HL-60 (cell line): ENCODE results near the gene STAC2.
A peak's percentile ranks its signal among the peaks of the same experiment; 100 is the strongest.

Source experiments
- DNase-seq, 2 experiments: peaks; one replicate each; pipeline ENCODE4 v3.0.0-alpha.2; 2010 to 2020; ENCODE audit warnings: low read depth in 1 of 2, low spot score in 1 of 2
- H3K27ac ChIP-seq: fragments of 250-450 bp; sonication (Bioruptor Pico); replicated peaks from 2 replicates; pipeline ENCODE4 v1.5.1; 2020; ENCODE audit warnings: mild to moderate bottlenecking, moderate library complexity
- H3K27me3 ChIP-seq: fragments of 250-450 bp; sonication (Bioruptor Pico); 2 replicates; pipeline ENCODE4 v1.5.1; 2021; ENCODE audit warnings: mild to moderate bottlenecking, moderate library complexity; ENCODE audit not compliant: insufficient read depth, poor library complexity, severe bottlenecking
- H3K4me3 ChIP-seq: replicated peaks from 2 replicates; pipeline ENCODE4 v1.5.1; 2011; ENCODE audit warnings: mild to moderate bottlenecking, control low read depth, low read length; ENCODE audit not compliant: insufficient read depth
- CTCF ChIP-seq: IDR thresholded peaks from one replicate; pipeline ENCODE4 v1.5.1; 2011; ENCODE audit warnings: low read length, control low read depth, inconsistent platforms; ENCODE audit not compliant: insufficient read depth
- GABPA ChIP-seq: IDR thresholded peaks from 2 replicates; pipeline ENCODE4 v1.6.1; 2012; ENCODE audit warnings: low read depth
- POLR2AphosphoS5 ChIP-seq: IDR thresholded peaks from 2 replicates; pipeline ENCODE4 v1.6.1; 2012; ENCODE audit warnings: low read depth
- REST ChIP-seq: IDR thresholded peaks from 2 replicates; pipeline ENCODE4 v1.6.1; 2012; ENCODE audit warnings: low read depth; ENCODE audit not compliant: insufficient replicate concordance
- SPI1 ChIP-seq: IDR thresholded peaks from 2 replicates; pipeline ENCODE4 v1.6.1; 2012; ENCODE audit warnings: low read depth, mild to moderate bottlenecking, borderline replicate concordance

STAC2 gene

GRCh38 chr17:39231591-39232551 is 6.1 kb upstream of the STAC2 start:
- no peak overlapping the region for H3K27ac ChIP-seq
- DNase-seq: peak in 1 of 2 experiments; percentile 57
- H3K27me3 ChIP-seq: no peaks in the 10 kb centered on the region
- H3K4me3 ChIP-seq: no peak overlapping the region
- no peak for TF ChIP-seq SPI1
- TF ChIP-seq CTCF: peak; percentile 73
- no peak for TF ChIP-seq POLR2AphosphoS5
- TF ChIP-seq REST: no peak
- TF ChIP-seq GABPA: no peak

- no peak for DNase-seq
- Histone ChIP-seq H3K4me3 (no peak overlapping the region), H3K27ac (no peak overlapping the region), H3K27me3 (peaks cover 6% of the 10 kb centered on the region)
- TF ChIP-seq REST (no peak), GABPA (no peak), SPI1 (no peak), CTCF (no peak), POLR2AphosphoS5 (no peak)
Observed at GRCh38 chr17:39231091-39231561, 5.4 kb upstream of the STAC2 start.

GRCh38 chr17:39230361-39230760 is 4.6 kb upstream of the STAC2 start:
- Histone ChIP-seq H3K27ac (no peak overlapping the region), H3K4me3 (no peak overlapping the region), H3K27me3 (peaks cover 12% of the 10 kb centered on the region)
- no peak for DNase-seq
- TF ChIP-seq GABPA (no peak), CTCF (no peak), POLR2AphosphoS5 (no peak)
